Measurements from ENCODE around the gene LIPH.

DNA sequence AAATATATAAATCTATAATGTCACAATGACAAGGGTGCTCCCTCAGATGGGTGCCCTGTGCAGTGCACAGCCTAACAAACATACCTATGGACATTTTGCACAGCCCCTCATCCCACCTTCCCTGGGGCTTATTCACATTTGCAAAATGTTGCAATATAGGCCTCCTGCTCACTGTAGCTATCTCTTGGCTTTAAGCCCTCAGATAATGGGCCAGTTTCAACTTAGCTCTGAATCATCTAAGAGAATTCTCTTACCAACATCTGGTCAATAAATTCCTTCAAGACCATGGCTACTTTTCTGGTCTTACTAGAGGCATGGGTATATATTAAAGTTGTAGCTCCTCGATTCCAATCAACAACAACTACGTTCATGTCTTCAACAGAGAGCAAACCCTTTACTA is 17.9 kb downstream of the LIPH start:
- TF ChIP-seq, protein P1, sequence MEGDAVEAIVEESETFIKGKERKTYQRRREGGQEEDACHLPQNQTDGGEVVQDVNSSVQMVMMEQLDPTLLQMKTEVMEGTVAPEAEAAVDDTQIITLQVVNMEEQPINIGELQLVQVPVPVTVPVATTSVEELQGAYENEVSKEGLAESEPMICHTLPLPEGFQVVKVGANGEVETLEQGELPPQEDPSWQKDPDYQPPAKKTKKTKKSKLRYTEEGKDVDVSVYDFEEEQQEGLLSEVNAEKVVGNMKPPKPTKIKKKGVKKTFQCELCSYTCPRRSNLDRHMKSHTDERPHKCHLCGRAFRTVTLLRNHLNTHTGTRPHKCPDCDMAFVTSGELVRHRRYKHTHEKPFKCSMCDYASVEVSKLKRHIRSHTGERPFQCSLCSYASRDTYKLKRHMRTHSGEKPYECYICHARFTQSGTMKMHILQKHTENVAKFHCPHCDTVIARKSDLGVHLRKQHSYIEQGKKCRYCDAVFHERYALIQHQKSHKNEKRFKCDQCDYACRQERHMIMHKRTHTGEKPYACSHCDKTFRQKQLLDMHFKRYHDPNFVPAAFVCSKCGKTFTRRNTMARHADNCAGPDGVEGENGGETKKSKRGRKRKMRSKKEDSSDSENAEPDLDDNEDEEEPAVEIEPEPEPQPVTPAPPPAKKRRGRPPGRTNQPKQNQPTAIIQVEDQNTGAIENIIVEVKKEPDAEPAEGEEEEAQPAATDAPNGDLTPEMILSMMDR (IDR thresholded peaks at IDR 0.05), result no peak
- no peak for TF ChIP-seq POLR2A (IDR thresholded peaks at IDR 0.05)

All from transverse colon (tissue), 3 donors.